HG03039 (cell line): ENCODE measurements around the gene CCDC78.
"Not testable (repeated sequence)": the region's sequence is repeated elsewhere in the genome, so short reads cannot be mapped to it uniquely, and the experiment has no call there.

Experiments used
- ATAC-seq: cut with Tn5 transposase; IDR thresholded peaks from one replicate; pipeline ENCODE4 v1.9.1; 2021; ENCODE audit warnings: mild to moderate bottlenecking, moderate library complexity; ENCODE audit not compliant: unreplicated experiment

The CCDC78 gene

DNA sequence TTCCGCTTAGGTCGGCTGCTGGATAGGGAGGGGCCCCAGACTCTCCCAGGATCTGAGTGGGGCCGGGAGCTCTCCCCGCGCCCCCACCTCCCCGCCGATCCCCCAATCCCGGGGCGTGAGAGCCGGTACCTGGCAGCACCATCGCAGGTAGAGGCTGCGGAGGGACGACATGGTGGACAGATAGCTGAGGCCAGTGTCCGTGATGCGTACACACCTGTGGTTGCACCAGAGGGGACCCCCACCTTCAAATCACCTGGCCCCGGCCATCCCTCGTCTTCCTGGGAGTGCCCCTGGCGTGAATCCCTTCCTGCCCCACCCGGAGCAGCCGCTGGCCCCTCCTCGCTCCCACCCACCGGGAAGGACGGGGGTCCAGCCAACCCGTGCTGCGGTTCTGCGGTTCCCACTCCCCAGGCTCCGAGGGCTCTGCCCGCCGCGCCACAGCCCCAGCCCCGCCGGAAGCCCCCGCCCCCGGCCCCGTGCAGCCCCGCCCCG is 31.3 kb downstream of the CCDC78 start:
- no peak for ATAC-seq

- ATAC-seq, result no peak
Observed at GRCh38 chr16:694187-694862, 31.9 kb downstream of the CCDC78 start.

DNA sequence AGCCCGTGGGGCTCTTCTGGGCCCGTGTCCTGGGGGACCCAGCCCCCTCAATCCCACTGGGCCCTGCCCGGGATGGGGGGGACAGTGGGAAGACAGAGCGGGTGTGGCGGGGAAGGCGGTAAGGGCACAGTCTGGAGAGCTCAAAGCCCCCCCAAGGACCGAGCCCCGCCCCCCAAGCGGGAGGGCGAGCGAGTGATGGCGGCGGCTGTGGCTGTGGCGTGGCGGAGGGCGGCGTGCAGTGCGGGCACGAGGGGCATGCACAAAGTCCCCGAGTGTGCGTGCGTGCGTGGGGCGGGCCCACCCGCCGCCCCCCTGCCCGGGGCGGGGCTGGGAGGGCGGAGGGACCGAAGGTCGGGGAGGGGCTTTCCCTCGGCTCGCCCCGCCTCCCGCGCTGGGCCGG is 32.5 kb downstream of the CCDC78 start:
- no peak for ATAC-seq

DNA sequence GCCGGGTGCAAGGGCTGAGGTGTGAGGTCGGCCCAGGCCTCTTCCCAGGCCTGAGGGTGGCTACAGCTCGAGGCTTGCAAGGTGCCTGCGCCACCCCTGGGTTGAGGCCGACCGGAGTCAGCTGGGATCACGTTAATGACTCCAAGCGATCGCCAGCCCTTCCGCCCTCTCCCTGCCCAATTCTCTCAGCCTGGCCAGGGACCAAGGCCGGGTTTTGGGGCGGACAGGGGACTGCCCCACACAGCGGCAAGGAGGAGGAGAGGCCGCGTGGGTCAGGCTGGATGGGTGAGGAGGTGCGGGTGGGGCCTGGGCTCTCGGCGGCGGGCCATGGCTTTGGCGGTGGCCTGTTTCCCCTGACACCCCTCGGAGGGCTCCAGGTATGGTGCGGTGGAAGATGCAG is 32.9 kb downstream of the CCDC78 start:
- ATAC-seq, result no peak

DNA sequence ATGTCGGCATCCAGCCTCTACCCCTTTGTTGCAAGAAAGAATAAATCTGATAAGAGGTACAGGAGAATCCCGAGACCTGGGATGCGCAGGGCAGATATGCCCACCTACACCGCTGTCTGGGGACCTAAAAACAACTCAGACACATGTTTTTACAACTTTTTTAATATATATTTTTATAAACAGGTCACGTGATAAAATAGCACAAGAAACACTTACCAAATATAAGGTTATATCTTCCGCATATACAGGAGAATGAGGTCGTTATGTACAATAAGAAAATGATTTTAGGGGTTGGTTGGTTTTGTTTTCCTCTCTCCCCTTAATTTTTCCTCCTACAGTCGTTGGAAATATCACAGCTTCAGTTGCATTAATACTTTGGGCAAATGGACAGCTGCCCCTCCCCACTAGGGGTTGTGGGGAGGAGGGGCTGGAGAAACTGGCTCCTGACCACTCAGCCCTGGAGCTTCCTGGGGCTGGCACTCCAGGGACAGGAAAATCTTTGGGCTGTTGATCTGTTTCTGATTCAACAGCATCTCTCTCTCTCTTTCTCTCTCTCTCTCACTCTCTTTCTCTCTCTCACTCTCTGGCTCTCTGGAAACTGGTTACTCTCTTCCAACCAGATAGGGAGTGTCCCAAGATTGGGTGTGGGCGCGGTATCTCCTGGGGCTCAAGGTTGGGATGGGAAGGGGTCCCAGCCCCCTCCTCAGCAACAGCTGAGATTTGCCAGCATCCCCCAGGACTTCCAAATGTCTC is 33.7 kb downstream of the CCDC78 start:
- ATAC-seq, result no peak

DNA sequence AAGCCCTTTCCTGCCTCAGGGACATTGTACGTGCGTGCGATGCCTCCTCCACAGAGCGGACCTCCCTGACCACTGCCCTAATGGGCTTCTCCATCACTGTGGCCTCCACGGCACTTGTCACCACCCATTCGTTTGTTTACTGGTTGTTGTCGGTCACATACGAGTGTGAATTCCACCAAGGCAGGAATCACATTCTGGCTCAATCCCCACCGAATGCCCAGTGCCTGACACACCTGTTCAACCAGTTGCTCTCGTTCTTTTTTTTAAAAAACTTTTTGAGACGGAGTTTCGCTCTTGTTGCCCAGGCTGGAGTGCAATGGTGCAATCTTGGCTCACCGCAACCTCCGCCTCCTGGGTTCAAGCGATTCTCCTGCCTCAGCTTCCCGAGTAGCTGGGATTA is 35.0 kb downstream of the CCDC78 start:
- ATAC-seq, result not testable (repeated sequence)

GRCh38 chr16:689175-689897 is 36.9 kb downstream of the CCDC78 start:
- ATAC-seq, result no peak

DNA sequence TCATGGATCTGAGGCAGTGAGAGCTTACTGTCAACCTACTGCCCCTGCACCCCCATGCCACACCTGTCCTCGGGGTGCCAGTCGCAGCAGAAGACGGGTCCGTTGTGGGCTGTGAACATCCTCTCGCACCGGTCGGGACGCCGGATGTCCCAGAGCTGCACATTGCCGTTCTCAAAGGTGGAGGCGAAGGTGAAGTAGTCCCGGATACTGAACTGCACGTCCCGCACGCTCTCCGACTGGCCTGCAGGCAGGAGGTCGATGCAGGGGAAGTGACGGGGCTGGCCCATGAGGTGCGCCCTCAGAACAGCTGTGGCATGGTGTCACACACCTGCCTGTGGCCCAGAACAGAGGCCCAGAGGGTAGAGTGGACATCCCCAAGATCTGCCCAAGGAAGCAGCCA is 38.7 kb downstream of the CCDC78 start:
- no peak for ATAC-seq

DNA sequence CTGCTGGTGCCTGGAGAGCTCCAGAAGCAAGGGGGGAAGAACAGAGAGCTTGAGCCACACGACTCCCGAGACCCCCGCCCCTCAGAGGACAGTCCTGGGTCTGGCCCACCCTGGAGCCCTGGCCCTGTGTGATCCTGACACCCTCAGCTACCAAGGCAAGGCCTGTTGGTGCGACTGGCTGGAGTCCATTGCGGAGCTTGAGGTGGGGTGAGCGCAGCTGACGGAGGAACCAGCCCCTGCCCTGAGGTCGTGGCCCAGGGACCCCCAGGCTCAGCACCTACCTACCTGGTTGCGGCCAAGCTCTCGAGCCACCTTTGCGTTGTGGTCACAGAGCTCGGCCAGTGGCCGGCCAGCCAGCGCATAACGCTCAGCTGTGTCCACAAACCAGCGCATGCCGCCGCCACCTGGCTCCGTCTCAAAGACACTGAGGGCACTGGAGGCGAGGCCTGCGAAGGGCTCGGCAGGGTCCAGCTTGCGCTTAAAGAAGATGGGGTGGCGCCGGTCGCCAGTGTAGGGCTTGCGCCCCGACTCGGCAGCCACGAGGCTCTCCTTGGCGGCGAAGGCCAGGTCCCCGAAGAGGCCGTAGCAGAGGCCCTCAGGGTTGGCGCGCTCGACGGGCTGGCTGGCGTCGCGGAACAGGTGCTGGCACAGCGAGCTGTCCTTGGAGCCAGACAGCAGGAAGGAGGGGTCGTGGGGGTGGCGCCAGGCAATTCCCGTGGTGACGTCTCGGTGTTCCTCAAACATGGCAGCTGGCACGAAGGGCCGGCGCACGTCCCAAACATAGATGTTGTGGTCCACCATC is 39.6 kb downstream of the CCDC78 start:
- no peak for ATAC-seq

DNA sequence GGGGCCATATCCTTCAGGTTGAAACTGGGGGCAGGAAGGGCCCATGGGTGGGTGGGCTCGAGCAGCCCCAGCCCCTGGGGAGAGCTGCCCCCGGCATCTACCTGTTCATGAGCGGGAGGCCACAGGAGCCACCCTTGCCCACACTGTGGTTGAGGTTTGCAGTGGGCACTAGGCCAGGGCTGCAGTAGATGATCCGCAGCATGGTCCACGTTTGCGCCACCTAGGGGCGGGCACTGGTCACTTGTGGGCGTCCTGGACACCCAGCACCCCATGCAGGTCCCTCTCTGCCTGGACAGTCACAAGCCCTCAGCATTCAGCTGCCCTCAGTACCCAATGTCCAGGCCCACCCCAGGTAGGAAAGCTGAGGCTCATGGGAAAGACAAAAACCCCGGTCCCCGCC is 40.3 kb downstream of the CCDC78 start:
- ATAC-seq, result no peak

GRCh38 chr16:684961-685696 is 41.1 kb downstream of the CCDC78 start:
- ATAC-seq, result no peak

GRCh38 chr16:684071-684794 is 42.0 kb downstream of the CCDC78 start, which contains the start of gene JMJD8:
Gene JMJD8 (minus strand): TSS chr16:684334. CDS start chr16:684319, 15 bp downstream.
- ATAC-seq, result peak; percentile 51

- peak; percentile 1 for ATAC-seq
Observed at GRCh38 chr16:683396-684070, 42.7 kb downstream of the CCDC78 start.

DNA sequence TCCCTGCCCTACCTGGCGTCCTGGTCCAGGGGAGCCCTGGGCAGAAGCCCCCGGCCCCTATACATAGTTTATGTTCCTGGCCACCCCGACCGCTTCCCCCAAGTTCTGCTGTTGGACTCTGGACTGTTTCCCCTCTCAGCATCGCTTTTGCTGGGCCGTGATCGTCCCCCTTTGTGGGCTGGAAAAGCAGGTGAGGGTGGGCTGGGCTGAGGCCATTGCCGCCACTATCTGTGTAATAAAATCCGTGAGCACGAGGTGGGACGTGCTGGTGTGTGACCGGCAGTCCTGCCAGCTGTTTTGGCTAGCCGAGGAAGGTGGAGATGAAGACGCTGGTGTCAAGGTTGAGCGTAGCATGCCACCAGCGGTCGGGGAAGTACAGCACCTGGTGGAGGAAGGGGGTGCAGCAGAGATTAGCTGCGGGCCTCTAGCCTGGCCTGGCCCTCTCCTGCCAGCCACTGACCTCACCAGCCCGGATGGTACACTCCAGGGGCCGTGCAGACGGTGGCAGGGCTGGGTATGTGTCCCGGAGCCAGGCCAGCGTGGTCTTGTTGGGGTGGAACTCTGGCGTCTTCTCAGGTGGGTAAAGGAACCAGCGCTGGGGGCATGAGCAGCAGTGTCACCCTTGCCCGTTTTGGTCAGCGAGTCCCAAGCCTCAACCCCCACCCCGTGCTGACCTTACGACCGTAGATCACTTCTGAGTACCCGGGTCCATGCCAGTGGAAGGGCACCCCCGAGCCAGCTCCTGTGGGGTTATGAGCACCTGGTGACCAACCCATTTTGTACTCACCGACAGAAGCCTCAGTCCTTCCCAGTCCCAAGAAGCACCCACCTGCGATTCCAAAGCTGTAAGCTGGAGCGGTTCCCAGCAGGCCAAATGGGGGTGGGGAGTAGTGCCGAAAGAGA is 43.5 kb downstream of the CCDC78 start:
- no peak for ATAC-seq

- ATAC-seq, result no peak
Observed at GRCh38 chr16:681746-682427, 44.4 kb downstream of the CCDC78 start.

DNA sequence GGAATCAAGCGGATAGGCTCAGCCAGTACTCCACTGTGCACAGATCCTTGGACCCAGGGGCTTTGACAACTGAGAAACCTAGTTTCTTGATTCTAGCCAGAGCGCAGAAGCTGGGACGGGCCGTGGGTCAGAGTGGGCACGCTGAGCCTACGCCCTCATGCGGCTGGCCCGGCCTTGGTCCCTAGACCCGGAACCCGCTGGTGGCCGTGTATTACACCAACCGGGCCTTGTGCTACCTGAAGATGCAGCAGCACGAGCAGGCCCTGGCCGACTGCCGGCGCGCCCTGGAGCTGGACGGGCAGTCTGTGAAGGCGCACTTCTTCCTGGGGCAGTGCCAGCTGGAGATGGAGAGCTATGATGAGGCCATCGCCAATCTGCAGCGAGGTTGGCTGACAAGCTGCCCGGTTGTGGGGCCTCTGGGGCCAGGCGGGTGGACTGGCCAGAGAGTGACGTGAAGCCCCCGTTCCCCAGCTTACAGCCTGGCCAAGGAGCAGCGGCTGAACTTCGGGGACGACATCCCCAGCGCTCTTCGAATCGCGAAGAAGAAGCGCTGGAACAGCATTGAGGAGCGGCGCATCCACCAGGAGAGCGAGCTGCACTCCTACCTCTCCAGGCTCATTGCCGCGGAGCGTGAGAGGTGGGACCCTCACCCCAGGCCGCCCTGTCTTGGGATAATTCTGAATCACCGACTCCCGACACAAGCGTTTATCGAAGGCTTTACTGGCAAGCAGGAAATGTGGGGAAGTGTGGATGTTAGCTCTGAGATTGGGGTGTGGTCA is 45.1 kb downstream of the CCDC78 start:
- no peak for ATAC-seq

GRCh38 chr16:680625-680945 is 45.7 kb downstream of the CCDC78 start:
- ATAC-seq, result no peak
